Inferior parietal cortex (tissue), 1 donor: Measurements from ENCODE around the gene KRT71.
"Not testable (repeated sequence)": the region's sequence is repeated elsewhere in the genome, so short reads cannot be mapped to it uniquely, and the experiment has no call there.

ENCODE experiments used
- DNase-seq: peaks from one replicate; pipeline ENCODE4 v3.0.0-alpha.2; 2016; ENCODE audit errors: extremely low spot score

KRT71 gene

GRCh38 chr12:52521568-52522266 is 31.2 kb downstream of the KRT71 start:
- DNase-seq: no peak

GRCh38 chr12:52521175-52521567 is 31.8 kb downstream of the KRT71 start:
- no peak for DNase-seq

GRCh38 chr12:52519826-52520662 is 32.9 kb downstream of the KRT71 start, which contains the start of gene KRT5:
Gene KRT5 (minus strand): TSS chr12:52520394. CDS start chr12:52520296, 98 bp downstream.
- no peak for DNase-seq

GRCh38 chr12:52519387-52519703 is 33.6 kb downstream of the KRT71 start:
- no peak for DNase-seq

- DNase-seq: no peak
Observed at GRCh38 chr12:52518574-52519386, 34.2 kb downstream of the KRT71 start.

GRCh38 chr12:52517888-52518287 is 35.1 kb downstream of the KRT71 start:
- no peak for DNase-seq

- no peak for DNase-seq
Observed at GRCh38 chr12:52517005-52517835, 35.7 kb downstream of the KRT71 start.

GRCh38 chr12:52515927-52516831 is 36.8 kb downstream of the KRT71 start:
- no peak for DNase-seq

GRCh38 chr12:52515319-52515646 is 37.7 kb downstream of the KRT71 start:
- DNase-seq: no peak

GRCh38 chr12:52514471-52515318 is 38.2 kb downstream of the KRT71 start:
- DNase-seq: no peak

GRCh38 chr12:52513736-52514135 is 39.2 kb downstream of the KRT71 start:
- DNase-seq: no peak

- no peak for DNase-seq
Observed at GRCh38 chr12:52508211-52508610, 44.7 kb downstream of the KRT71 start.

- no peak for DNase-seq
Observed at GRCh38 chr12:52506858-52507715, 45.9 kb downstream of the KRT71 start.

GRCh38 chr12:52502877-52503276 is 50.1 kb downstream of the KRT71 start:
- no peak for DNase-seq

GRCh38 chr12:52501490-52501889 is 51.5 kb downstream of the KRT71 start:
- no peak for DNase-seq

GRCh38 chr12:52500574-52500973 is 52.4 kb downstream of the KRT71 start:
- DNase-seq: not testable (repeated sequence)

- no peak for DNase-seq
Observed at GRCh38 chr12:52499806-52500560, 53.0 kb downstream of the KRT71 start.

- DNase-seq: no peak
Observed at GRCh38 chr12:52498946-52499345, 54.0 kb downstream of the KRT71 start.
